Upper lobe of right lung (tissue), 1 donor: ENCODE results near the gene F10. TPM values are rescaled to one million over a fixed set of nuclear protein-coding genes. Genes with fewer than 3 reads are reported as not detected.

Source experiments
- ATAC-seq: fragments of 200-7000 bp; cut with Tn5 transposase; one replicate; pipeline ENCODE4 v1.9.1; 2020; ENCODE audit warnings: mild to moderate bottlenecking, moderate library complexity
- DNase-seq: peaks from one replicate; pipeline ENCODE4 v3.0.0-alpha.2; 2020
- H3K27ac ChIP-seq: fragments of 200-600 bp; one replicate; pipeline ENCODE4 v1.8.0; 2022
- H3K27me3 ChIP-seq: fragments of 200-600 bp; one replicate; pipeline ENCODE4 v1.8.0; 2022; ENCODE audit warnings: mild to moderate bottlenecking
- H3K36me3 ChIP-seq: fragments of 200-600 bp; one replicate; pipeline ENCODE4 v1.8.0; 2022
- H3K4me1 ChIP-seq: fragments of 200-600 bp; one replicate; pipeline ENCODE4 v1.8.0; 2022
- H3K4me3 ChIP-seq: fragments of 200-600 bp; one replicate; pipeline ENCODE4 v1.8.0; 2022; ENCODE audit warnings: mild to moderate bottlenecking
- H3K9me3 ChIP-seq: fragments of 200-600 bp; one replicate; pipeline ENCODE4 v1.8.0; 2022
- CTCF ChIP-seq: fragments of 200-600 bp; IDR thresholded peaks from one replicate; pipeline ENCODE4 v1.8.0; 2022; ENCODE audit warnings: antibody characterized with exemption
- intact Hi-C: fragments of 100-400 bp; cut with DNase I; formaldehyde crosslinking; loops from one replicate; pipeline ENCODE4 v1.11.0; 2022
- total RNA-seq: library from RNA; stranded (reverse); fragmentation: NEBNext Ultra II Directional; extraction: Animal tissue kit (Norgen Biotek cat#: 25700); gene quantifications from one replicate; pipeline ENCODE4 v1.2.1, GENCODE V29; 2021
- donor health status: DM: no; HTN: yes; CAD: no; lungs with severe emphysema.

The F10 gene
- total RNA-seq, 1 donor from 2014 or later: 7.9 TPM

GRCh38 chr13:113172419-113172926, 49.9 kb downstream of the F10 start:
- DNase-seq (no peak), ATAC-seq (no peak)
- intact Hi-C loops: no loop called here

DNA sequence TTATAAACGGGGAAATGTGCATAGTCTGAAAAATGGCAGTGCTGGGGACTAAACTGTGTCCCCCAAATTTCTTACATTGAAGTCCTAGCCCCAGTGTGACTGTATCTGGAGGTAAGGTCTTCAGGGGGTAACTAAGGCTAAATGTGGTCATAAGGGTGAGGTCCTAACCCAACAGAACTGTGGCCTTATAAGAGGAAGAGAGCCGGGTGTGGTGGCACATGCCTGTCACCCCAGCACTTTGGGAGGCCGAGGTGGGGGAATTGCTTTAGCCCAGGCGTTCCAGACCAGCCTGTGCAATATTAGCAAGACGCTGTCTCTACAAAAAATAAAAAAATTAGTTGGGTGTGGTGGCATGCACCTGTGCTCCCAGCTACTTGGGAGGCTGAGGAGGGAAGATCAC, 53.7 kb downstream of the F10 start:
- intact Hi-C loops: no loop called here
- Histone ChIP-seq H3K9me3 (no peaks in the 10 kb centered on the region), H3K4me1 (no peaks in the 10 kb centered on the region), H3K27me3 (no peaks in the 10 kb centered on the region), H3K36me3 (peaks cover 63% of the 10 kb centered on the region), H3K4me3 (no peak overlapping the region), H3K27ac (no peak overlapping the region)
- TF ChIP-seq CTCF: no peak
- DNase-seq: no peak
- peak; percentile 75 for ATAC-seq

More at GRCh38 chr13:113172419-113172926, 49.9 kb downstream of the F10 start:
- Histone ChIP-seq H3K9me3 (no peaks in the 10 kb centered on the region), H3K4me3 (no peak overlapping the region), H3K36me3 (peaks cover 25% of the 10 kb centered on the region), H3K4me1 (no peaks in the 10 kb centered on the region), H3K27ac (no peak overlapping the region), H3K27me3 (no peaks in the 10 kb centered on the region)
- no peak for TF ChIP-seq CTCF

DNA sequence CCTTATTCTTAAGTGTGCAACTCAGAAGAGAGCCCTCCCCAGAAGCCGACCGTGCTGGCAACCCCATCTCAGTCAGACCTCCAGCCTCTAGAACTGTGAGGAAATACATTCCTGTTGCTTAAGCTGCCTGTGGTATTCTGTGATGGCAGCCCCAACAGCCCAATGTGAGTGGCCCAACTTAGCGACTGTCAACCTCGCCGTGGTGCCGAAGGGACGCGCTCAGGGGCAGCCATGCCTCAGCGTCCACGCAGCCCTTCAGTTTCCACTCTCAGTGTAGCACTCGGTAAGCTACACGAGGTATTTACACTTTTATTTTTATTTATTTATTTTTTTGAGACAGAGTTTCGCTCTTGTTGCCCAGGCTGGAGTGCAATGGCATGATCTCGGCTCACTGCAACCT, 54.2 kb downstream of the F10 start:
- intact Hi-C loops: no loop called here
- no peak overlapping the region for H3K27ac ChIP-seq
- H3K27me3 ChIP-seq: no peaks in the 10 kb centered on the region
- no peaks in the 10 kb centered on the region for H3K4me1 ChIP-seq
- no peak overlapping the region for H3K4me3 ChIP-seq
- no peaks in the 10 kb centered on the region for H3K9me3 ChIP-seq
- ATAC-seq: no peak
- peaks cover 67% of the 10 kb centered on the region for H3K36me3 ChIP-seq
- no peak for TF ChIP-seq CTCF
- DNase-seq: no peak

DNA sequence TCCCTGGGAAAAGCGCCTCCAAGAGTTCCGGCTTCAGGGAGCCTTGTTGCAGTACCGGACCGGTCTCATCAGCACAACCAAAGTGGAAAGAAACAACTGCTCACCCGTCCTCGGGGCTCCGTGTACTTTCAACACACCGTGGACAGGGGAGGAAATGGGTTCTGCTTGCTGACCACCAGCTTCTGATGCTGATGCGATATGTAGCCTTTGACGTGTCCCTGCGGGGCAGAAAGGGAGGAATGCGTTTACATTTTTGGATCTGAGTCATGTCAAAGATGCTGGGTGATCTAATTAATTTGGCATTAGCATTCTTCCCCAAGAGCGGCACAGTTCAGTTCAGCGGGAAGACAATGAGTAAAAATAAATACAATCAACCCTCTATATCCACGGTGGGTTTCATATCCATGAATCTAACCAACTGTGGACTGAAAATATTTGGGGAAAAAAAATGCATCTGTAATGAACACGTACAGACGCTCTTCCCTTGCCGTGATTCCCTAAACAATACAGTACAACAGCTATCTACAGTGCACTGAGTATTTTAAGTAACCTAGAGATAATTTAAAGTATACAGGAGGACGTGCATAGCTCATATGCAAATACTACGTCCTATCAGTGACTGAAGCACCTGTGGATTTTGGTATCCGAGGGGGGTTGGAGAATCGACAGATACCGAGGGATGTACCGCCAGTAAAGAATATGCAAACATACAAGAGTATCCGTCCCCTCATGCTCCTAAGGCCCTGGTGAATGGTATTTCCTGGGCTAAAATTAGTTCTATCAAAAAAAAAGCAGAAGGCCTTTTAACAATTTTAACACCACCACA, 55.7 kb downstream of the F10 start:
- intact Hi-C loops: no loop called here
- Histone ChIP-seq H3K36me3 (peaks cover 72% of the 10 kb centered on the region), H3K9me3 (no peaks in the 10 kb centered on the region), H3K27ac (no peak overlapping the region), H3K4me1 (no peaks in the 10 kb centered on the region), H3K4me3 (no peak overlapping the region), H3K27me3 (no peaks in the 10 kb centered on the region)
- ATAC-seq: no peak
- DNase-seq: no peak
- TF ChIP-seq CTCF: no peak

GRCh38 chr13:113178896-113179167, 56.2 kb downstream of the F10 start:
- intact Hi-C loops: no loop called here
- Histone ChIP-seq H3K9me3 (no peaks in the 10 kb centered on the region), H3K4me1 (no peaks in the 10 kb centered on the region), H3K4me3 (no peak overlapping the region), H3K36me3 (peaks cover 78% of the 10 kb centered on the region), H3K27ac (no peak overlapping the region), H3K27me3 (no peaks in the 10 kb centered on the region)
- DNase-seq: no peak
- no peak for ATAC-seq
- no peak for TF ChIP-seq CTCF
